Central memory CD8-positive, alpha-beta T cell (primary cell): Measurements from ENCODE around the gene EGFR.

ENCODE experiments used
- ATAC-seq: fragments of 150-1000 bp; cut with Tn5 transposase; replicated peaks from 2 replicates; pipeline ENCODE4 v1.10.0; 2022; ENCODE audit warnings: mild to moderate bottlenecking, moderate FRiP score, moderate number of reproducible peaks; ENCODE audit not compliant: poor library complexity, severe bottlenecking; ENCODE audit errors: extremely low read depth
- DNase-seq, 2 donors: peaks; one replicate each; pipeline ENCODE4 v3.0.0; 2021; ENCODE audit warnings: low spot score in 2 of 2
- H3K27ac Mint-ChIP-seq: one replicate; pipeline ENCODE4 v1.8.0; 2022; ENCODE audit warnings: low read depth, mild to moderate bottlenecking, moderate library complexity, mixed read lengths
- H3K27me3 Mint-ChIP-seq: one replicate; pipeline ENCODE4 v1.8.0; 2022; ENCODE audit warnings: mixed read lengths
- H3K36me3 Mint-ChIP-seq: one replicate; pipeline ENCODE4 v1.8.0; 2022; ENCODE audit warnings: mild to moderate bottlenecking, moderate library complexity, mixed read lengths; ENCODE audit not compliant: insufficient read depth
- H3K4me1 Mint-ChIP-seq: one replicate; pipeline ENCODE4 v1.8.0; 2022; ENCODE audit warnings: mixed read lengths
- H3K4me3 Mint-ChIP-seq: one replicate; pipeline ENCODE4 v1.8.0; 2022; ENCODE audit warnings: mild to moderate bottlenecking, moderate library complexity, mixed read lengths
- H3K9me3 Mint-ChIP-seq: one replicate; pipeline ENCODE4 v1.8.0; 2022; ENCODE audit warnings: mixed read lengths

Gene EGFR

DNA sequence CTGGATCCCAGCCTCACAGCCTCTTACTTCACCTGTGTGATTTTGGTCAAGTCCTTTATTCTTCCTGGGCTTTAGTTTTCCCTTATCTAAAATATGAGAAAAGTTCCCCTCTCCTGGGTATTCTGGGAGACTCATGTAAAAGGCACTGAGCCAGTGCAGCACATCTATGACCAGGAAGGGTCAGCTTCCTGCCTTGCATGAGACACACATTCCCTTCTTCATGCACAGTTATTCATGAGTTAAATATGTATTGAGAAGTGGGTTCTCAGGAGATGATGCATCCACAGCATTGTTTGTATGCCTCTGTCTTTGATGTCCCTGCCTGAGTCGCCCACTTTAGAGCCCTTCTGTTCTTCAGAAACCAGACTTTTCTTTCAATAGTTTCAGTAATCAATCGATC lies 33.3 kb downstream of the EGFR start:
- Mint-ChIP-seq H3K27me3 (peaks cover 15% of the 10 kb centered on the region), H3K36me3 (no peaks in the 10 kb centered on the region), H3K4me3 (no peak overlapping the region), H3K4me1 (no peaks in the 10 kb centered on the region), H3K9me3 (no peaks in the 10 kb centered on the region), H3K27ac (no peak overlapping the region)
- no peak for DNase-seq
- ATAC-seq = no peak

- no peaks in the 10 kb centered on the region for H3K36me3 Mint-ChIP-seq
- ATAC-seq = no peak
- H3K9me3 Mint-ChIP-seq = no peaks in the 10 kb centered on the region
- no peak overlapping the region for H3K4me3 Mint-ChIP-seq
- H3K27me3 Mint-ChIP-seq = peaks cover 15% of the 10 kb centered on the region
- no peak for DNase-seq
- no peaks in the 10 kb centered on the region for H3K4me1 Mint-ChIP-seq
- H3K27ac Mint-ChIP-seq = no peak overlapping the region
Observed at GRCh38 chr7:55052741-55053427, 34.1 kb downstream of the EGFR start.

DNA sequence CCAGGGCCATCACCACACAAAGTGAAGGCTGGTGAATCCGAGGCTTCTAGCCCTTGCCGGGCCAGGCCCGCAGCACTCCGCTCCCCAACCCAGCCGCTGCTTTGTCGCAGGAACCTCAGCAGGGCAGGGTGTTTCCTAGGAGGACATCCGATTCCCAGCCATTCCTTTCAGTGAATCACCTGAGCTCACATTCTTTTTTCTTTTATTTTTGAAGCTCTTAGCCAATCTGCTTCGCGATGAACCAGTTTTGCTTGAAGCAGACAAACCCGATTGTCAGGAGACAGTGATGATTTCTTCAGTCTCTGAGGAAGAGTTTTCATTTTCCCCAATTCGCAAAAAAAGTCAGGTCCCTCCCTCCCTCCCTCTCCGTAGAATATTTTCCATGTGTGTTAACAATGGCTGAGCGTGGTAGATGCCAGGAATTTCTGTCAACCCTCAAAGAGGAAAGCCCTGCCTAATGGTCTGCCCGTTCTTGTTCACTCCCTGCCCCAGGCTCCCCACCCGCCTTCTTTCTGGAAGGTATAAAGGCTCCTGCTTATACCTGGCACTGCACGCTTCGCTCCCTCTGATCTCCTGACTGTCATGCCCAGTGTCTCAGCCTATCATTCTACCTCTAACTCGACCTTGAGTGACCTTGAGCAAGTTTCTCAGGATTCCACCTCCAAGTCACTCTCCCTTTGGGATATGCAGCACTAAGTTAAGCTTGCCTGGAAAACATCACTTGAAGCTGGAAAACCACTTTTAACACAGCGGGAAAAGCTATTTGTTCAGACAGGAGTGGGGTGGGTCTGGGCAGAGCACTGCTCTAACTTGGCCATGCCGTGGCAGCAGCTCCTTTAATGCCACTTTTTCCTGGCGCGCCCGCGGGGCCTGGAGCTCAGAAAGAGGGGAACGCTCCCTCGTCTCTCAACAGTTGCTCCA lies 35.1 kb downstream of the EGFR start:
- Mint-ChIP-seq H3K27me3 (peaks cover 15% of the 10 kb centered on the region), H3K36me3 (no peaks in the 10 kb centered on the region), H3K4me3 (no peak overlapping the region), H3K9me3 (no peaks in the 10 kb centered on the region), H3K4me1 (no peaks in the 10 kb centered on the region), H3K27ac (no peak overlapping the region)
- ATAC-seq (no peak), DNase-seq (no peak)

- no peak for ATAC-seq
- no peak overlapping the region for H3K4me3 Mint-ChIP-seq
- no peak for DNase-seq
- no peaks in the 10 kb centered on the region for H3K9me3 Mint-ChIP-seq
- H3K27ac Mint-ChIP-seq = no peak overlapping the region
- H3K4me1 Mint-ChIP-seq = no peaks in the 10 kb centered on the region
- no peaks in the 10 kb centered on the region for H3K36me3 Mint-ChIP-seq
- peaks cover 15% of the 10 kb centered on the region for H3K27me3 Mint-ChIP-seq
Observed at GRCh38 chr7:55054758-55055157, 35.9 kb downstream of the EGFR start.

DNA sequence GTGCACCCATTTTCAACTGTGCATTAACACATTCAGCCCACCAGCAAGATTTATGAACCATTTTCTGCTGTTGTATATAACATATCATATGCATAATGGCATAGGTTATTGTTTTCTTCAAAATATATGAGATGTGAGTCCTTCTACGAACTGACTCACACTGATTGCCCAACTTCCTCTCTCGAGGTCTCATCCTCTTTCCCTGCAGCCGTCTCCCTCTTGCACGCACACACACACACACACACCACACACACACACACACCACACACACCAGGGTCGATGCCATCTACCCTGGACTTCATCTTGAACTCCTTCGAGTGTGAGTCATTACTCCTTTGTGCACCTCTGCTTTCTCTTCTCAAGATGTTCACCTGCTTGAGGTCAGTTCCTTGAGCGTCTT lies 36.7 kb downstream of the EGFR start:
- DNase-seq (no peak), ATAC-seq (no peak)
- no peaks in the 10 kb centered on the region for H3K36me3 Mint-ChIP-seq
- H3K9me3 Mint-ChIP-seq = no peaks in the 10 kb centered on the region
- no peak overlapping the region for H3K4me3 Mint-ChIP-seq
- H3K27me3 Mint-ChIP-seq = peaks cover 19% of the 10 kb centered on the region
- no peak overlapping the region for H3K27ac Mint-ChIP-seq
- no peaks in the 10 kb centered on the region for H3K4me1 Mint-ChIP-seq

- H3K4me1 Mint-ChIP-seq = no peaks in the 10 kb centered on the region
Observed at GRCh38 chr7:55056068-55056467, 37.3 kb downstream of the EGFR start.

DNA sequence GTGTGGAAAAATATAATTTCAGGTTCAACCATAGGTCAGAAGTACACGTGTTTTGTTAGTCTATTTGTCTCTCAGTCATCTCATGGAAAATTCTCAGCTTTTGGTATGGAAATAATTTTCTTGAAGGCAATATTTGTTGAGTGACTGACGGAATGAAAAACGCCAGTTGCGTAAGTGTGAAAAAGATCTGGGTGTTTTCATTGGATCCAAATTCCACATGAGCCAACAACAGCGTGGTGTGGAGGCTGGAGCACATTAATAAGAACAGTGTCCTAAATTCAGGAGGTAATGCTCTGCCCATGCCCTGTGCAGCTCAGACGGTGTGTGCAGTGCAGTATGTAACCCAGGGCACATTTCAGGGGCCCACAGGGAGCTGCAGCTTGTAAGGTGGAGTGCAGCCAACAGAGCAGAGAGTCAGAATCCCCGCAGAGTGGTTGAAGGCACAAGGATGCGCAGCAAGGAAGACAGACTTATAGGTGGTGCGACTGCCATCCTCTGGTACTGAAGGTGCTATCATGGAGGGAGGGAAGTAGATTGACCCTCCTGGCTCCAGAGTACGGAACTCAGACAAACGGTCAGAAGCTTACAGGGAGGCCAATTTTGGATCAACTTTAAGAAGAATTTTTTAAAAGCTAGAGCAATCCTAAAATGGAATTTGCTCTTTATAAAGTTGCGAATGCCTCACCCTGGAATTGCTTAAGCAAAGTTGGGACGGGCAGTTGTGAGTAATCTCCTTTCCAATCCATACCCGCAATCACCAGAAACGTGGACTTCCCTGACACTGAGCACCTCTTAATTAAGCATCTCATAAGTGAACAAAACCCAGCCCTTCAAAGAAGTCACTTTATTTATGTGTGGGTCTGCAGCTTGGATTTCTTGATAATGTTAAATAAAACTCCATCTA lies 38.0 kb downstream of the EGFR start:
- H3K27ac Mint-ChIP-seq = no peak overlapping the region
- H3K36me3 Mint-ChIP-seq = no peaks in the 10 kb centered on the region
- no peak for ATAC-seq
- H3K27me3 Mint-ChIP-seq = peaks cover 28% of the 10 kb centered on the region
- H3K4me3 Mint-ChIP-seq = no peak overlapping the region
- H3K4me1 Mint-ChIP-seq = no peaks in the 10 kb centered on the region
- DNase-seq = no peak
- no peaks in the 10 kb centered on the region for H3K9me3 Mint-ChIP-seq

More at GRCh38 chr7:55056068-55056467, 37.3 kb downstream of the EGFR start:
- ATAC-seq = no peak
- peaks cover 23% of the 10 kb centered on the region for H3K27me3 Mint-ChIP-seq
- no peak overlapping the region for H3K4me3 Mint-ChIP-seq
- H3K36me3 Mint-ChIP-seq = no peaks in the 10 kb centered on the region
- no peaks in the 10 kb centered on the region for H3K9me3 Mint-ChIP-seq
- DNase-seq = no peak
- no peak overlapping the region for H3K27ac Mint-ChIP-seq

DNA sequence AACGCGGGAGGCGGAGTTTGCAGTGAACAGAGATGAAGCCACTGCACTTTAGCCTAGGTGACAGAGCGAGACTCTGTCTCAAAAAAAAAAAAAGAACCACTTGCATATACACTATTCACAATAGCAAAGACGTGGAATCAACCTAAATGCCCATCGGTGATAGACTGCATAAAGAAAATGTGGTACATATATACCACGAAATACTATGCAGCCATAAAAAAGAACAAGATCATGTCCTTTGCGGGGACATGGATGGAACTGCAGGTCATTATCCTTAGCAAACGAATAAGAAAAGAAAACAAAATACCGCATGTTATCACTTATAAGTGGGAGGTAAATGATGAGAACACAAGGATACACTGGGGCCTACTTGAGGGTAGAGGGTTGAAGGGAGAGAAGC lies 39.5 kb downstream of the EGFR start:
- no peak for DNase-seq
- no peaks in the 10 kb centered on the region for H3K9me3 Mint-ChIP-seq
- H3K27ac Mint-ChIP-seq = no peak overlapping the region
- ATAC-seq = no peak
- H3K27me3 Mint-ChIP-seq = peaks cover 43% of the 10 kb centered on the region
- H3K36me3 Mint-ChIP-seq = no peaks in the 10 kb centered on the region
- no peak overlapping the region for H3K4me3 Mint-ChIP-seq
- H3K4me1 Mint-ChIP-seq = no peaks in the 10 kb centered on the region

GRCh38 chr7:55059021-55059420 lies 40.2 kb downstream of the EGFR start:
- Mint-ChIP-seq H3K9me3 (no peaks in the 10 kb centered on the region), H3K4me1 (no peaks in the 10 kb centered on the region), H3K36me3 (no peaks in the 10 kb centered on the region), H3K27ac (no peak overlapping the region), H3K27me3 (peaks cover 47% of the 10 kb centered on the region), H3K4me3 (no peak overlapping the region)
- ATAC-seq (no peak), DNase-seq (no peak)

DNA sequence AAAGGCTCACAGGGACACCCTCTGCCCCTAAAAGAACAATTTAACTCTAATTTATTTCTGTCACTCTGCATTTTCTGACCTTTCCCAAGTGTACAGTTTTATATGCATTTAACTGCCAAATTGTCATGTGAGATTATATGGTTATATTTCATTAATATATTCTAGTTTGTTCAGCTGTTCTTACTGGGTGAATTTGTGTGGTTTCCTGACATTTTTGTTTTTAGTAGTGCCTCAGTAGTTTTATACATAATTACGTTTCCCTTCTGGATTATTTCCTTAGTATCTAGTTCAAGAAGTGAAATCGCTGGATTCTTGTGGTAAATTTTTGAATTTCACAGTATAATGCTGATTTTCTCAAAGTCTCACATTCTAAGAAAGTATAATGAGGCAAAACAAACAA lies 41.3 kb downstream of the EGFR start:
- peaks cover 46% of the 10 kb centered on the region for H3K27me3 Mint-ChIP-seq

DNA sequence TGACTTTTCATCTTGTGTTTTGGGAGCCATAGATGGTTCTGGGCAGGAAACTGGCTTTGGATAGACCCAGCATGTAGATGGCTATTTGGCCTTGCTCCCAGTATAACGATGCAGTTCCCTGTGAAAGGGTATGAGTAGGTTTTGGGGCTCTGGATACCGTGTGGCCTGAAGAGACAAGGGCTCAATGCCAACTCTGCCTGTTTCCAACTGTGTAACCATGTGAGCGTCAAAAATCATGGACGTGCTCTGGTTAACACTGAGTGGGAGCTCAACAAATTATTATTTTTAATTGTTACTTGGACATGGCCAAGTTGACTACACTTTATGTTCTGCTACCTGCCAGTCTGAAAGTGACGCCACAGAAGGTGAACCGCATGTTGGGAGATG lies 41.8 kb downstream of the EGFR start:
- Mint-ChIP-seq H3K4me3 (no peak overlapping the region), H3K9me3 (no peaks in the 10 kb centered on the region), H3K27me3 (peaks cover 45% of the 10 kb centered on the region), H3K4me1 (no peaks in the 10 kb centered on the region), H3K27ac (no peak overlapping the region), H3K36me3 (no peaks in the 10 kb centered on the region)
- no peak for ATAC-seq
- DNase-seq = no peak

More for the DNA sequence above, 41.3 kb downstream of the EGFR start:
- Mint-ChIP-seq H3K9me3 (no peaks in the 10 kb centered on the region), H3K27ac (no peak overlapping the region), H3K36me3 (no peaks in the 10 kb centered on the region), H3K4me3 (no peak overlapping the region), H3K4me1 (no peaks in the 10 kb centered on the region)
- DNase-seq (no peak), ATAC-seq (no peak)

- ATAC-seq (no peak), DNase-seq (no peak)
- H3K36me3 Mint-ChIP-seq = no peaks in the 10 kb centered on the region
- H3K27me3 Mint-ChIP-seq = peaks cover 50% of the 10 kb centered on the region
- H3K9me3 Mint-ChIP-seq = no peaks in the 10 kb centered on the region
- H3K4me3 Mint-ChIP-seq = no peak overlapping the region
- H3K4me1 Mint-ChIP-seq = no peaks in the 10 kb centered on the region
- no peak overlapping the region for H3K27ac Mint-ChIP-seq
Observed at GRCh38 chr7:55061726-55062499, 43.1 kb downstream of the EGFR start.
